AG10803 (cell line): ENCODE data around the gene GNGT2.
A peak's percentile ranks its signal among the peaks of the same experiment; 100 is the strongest.

ENCODE experiments used
- DNase-seq: peaks from one replicate; pipeline ENCODE4 v3.0.0; 2010; ENCODE audit warnings: low read depth
- H3K4me3 ChIP-seq: 2 replicates; pipeline ENCODE4 v1.5.1; 2011; ENCODE audit warnings: mild to moderate bottlenecking, low read length, control low read depth
- TF ChIP-seq, protein P1 (sequence below): conservative IDR thresholded peaks from 2 replicates; pipeline ENCODE4 v1.5.1; 2011; ENCODE audit warnings: mild to moderate bottlenecking, low read length, control low read depth, inconsistent platforms

Gene GNGT2

DNA sequence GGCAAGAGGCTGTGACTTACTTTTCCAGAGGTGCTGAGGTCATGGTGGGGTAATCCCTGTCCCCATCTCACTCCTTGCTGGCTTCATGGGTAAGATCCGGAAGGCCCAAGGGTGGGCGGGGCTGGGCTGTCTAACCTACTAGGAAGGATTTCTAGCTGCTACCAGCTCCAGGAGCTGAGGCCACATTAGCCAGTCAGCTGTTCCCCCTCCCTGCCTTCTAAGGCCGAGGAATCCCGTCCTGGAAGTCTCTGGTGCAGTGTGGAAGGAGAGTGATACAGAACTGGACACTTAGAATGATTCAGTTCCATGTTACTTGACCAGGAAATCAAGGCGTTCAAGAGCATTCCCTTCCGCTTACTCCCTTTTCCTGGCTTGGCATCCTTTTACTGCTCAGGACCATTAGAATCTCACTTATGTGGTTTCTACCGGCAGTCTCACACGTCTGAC lies 8.9 kb downstream of the GNGT2 start:
- no peak overlapping the region for H3K4me3 ChIP-seq
- peak; percentile 70 for DNase-seq
- TF ChIP-seq, protein P1, sequence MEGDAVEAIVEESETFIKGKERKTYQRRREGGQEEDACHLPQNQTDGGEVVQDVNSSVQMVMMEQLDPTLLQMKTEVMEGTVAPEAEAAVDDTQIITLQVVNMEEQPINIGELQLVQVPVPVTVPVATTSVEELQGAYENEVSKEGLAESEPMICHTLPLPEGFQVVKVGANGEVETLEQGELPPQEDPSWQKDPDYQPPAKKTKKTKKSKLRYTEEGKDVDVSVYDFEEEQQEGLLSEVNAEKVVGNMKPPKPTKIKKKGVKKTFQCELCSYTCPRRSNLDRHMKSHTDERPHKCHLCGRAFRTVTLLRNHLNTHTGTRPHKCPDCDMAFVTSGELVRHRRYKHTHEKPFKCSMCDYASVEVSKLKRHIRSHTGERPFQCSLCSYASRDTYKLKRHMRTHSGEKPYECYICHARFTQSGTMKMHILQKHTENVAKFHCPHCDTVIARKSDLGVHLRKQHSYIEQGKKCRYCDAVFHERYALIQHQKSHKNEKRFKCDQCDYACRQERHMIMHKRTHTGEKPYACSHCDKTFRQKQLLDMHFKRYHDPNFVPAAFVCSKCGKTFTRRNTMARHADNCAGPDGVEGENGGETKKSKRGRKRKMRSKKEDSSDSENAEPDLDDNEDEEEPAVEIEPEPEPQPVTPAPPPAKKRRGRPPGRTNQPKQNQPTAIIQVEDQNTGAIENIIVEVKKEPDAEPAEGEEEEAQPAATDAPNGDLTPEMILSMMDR, result no peak

DNA sequence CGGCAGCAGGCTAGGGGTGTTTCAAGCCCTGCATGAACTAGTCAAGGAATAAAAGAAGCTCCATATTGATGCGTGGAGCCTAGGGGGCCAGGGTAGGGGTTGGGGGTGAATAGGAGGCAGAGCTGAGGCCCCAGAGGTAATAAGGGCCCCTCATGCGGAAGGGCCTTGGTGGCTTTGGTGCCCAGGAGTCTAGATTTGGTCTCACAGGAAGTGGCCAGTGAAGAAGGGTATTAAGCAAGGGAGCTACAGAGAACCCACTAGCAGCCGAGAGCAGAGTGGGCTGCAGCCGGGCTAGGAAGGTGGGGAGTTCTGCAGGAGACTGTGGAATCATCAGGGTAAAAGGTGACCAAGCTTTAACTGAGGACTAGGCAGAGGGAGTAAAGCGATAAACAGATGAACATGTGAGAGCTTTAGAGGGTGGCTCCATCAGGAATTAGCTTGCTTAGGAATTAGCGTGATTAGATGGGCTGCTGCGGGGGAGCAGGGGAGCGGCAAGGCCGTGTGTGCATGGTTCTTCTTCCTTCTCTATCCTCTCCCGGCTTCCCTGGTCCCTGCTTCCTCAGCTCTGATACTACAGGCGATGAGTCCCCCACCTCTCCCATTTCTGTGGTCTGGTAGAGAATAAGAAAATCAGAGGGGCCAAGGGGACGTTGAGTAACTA lies 9.8 kb downstream of the GNGT2 start:
- no peak overlapping the region for H3K4me3 ChIP-seq
- DNase-seq, result no peak
- TF ChIP-seq, protein P1, result no peak

DNA sequence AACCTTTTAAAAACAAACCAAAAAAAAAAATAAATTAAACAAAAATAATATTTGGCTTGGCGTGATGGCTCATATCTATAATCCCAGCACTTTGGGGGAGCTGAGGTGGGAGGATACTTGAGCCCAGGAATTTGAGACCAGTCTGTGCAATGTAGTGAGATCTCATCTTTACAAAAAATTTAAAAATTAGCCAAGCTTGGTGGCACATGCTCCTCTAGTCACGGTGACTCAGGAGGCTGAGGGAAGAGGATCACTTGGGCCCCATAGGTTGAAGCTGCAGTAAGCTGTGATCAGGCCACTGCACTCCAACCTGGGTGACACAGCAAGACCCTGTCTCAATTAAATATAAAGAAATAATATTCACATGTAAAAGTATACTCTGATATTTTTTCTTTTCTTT lies 12.2 kb downstream of the GNGT2 start:
- no peak overlapping the region for H3K4me3 ChIP-seq
- DNase-seq, result no peak
- TF ChIP-seq, protein P1, result no peak

DNA sequence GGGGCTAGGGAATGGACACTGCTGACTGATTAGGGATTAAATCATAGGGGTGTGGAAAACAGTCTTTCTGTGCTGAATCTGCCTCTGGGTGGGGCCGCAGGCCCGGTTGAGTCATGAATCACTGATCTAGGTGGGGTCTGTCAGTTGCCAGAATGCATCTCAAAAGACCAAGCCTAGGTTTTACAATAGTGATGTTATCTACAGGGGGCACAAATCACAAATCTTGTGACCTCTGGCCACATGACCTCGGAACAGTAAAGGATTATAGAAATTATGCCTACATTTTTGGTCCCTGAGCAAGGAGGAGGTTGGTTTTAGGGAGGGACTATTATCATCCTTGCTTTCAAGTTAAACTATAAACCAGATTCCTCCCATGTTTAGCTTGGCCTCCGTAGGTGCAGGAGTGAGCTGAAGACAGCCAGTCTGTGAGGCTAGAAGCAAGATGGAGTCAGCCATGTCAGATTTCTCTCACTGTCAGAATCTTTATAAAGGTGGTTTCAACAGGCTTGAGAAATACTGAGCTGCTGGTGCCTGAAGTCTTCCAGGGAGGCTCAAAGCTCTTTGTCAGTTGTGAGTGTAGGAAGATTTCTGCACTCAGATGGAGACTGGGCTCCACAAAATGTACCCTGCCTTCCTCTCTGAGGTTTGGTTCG lies 12.9 kb downstream of the GNGT2 start:
- no peak overlapping the region for H3K4me3 ChIP-seq
- TF ChIP-seq, protein P1, result no peak
- no peak for DNase-seq

GRCh38 chr17:49196520-49196919 lies 13.9 kb downstream of the GNGT2 start:
- no peak overlapping the region for H3K4me3 ChIP-seq
- DNase-seq, result no peak
- TF ChIP-seq, protein P1, result no peak

GRCh38 chr17:49195751-49196150 lies 14.6 kb downstream of the GNGT2 start:
- TF ChIP-seq, protein P1, result no peak
- no peak for DNase-seq
- no peak overlapping the region for H3K4me3 ChIP-seq

DNA sequence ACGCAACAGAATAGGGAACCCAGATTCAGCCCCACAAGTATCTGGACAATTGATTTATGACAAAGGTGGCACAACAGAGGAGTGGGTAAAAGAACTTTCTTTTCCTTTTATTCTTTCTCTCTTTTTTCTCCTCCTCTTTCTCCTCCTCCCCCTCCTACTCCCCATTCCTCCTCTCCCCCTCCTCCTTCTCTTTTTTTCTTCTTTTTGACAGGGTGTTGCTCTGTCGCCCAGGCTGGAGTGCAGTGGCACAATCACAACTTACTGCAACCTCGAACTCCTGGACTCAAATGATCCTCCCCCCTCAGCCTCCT lies 16.1 kb downstream of the GNGT2 start:
- TF ChIP-seq, protein P1, result no peak
- no peak for DNase-seq
- no peak overlapping the region for H3K4me3 ChIP-seq
